Colon (tissue), 2 donors: ENCODE measurements around the gene ABCC1.

Source experiments
- FAIRE-seq: peaks from 2 replicates; lab custom pipeline; 2012; peaks lifted over from hg19 to GRCh38; lab: Jason Lieb, UNC
- donor health status: control.
- donor health status: control.

ABCC1 gene

GRCh38 chr16:16048904-16049582 is 99.6 kb downstream of the ABCC1 start:
- no peak for FAIRE-seq

GRCh38 chr16:16050106-16050505 is 100.7 kb downstream of the ABCC1 start:
- no peak for FAIRE-seq

- no peak for FAIRE-seq
These were observed 101.7 kb downstream of the ABCC1 start for GRCh38 chr16:16051132-16051531.

- no peak for FAIRE-seq
These were observed 103.5 kb downstream of the ABCC1 start for GRCh38 chr16:16052916-16053315.

GRCh38 chr16:16057102-16057501 is 107.7 kb downstream of the ABCC1 start:
- FAIRE-seq, result no peak

GRCh38 chr16:16059160-16059559 is 109.7 kb downstream of the ABCC1 start:
- no peak for FAIRE-seq

- FAIRE-seq, result no peak
These were observed 110.6 kb downstream of the ABCC1 start for GRCh38 chr16:16059895-16060590.

- no peak for FAIRE-seq
These were observed 112.9 kb downstream of the ABCC1 start for GRCh38 chr16:16062023-16062937.

GRCh38 chr16:16063683-16064082 is 114.3 kb downstream of the ABCC1 start:
- no peak for FAIRE-seq

GRCh38 chr16:16064874-16065384 is 115.5 kb downstream of the ABCC1 start:
- FAIRE-seq, result no peak

- FAIRE-seq, result no peak
These were observed 117.7 kb downstream of the ABCC1 start for GRCh38 chr16:16067127-16067526.

- no peak for FAIRE-seq
These were observed 122.3 kb downstream of the ABCC1 start for GRCh38 chr16:16071631-16072244.

GRCh38 chr16:16073001-16073545 is 123.7 kb downstream of the ABCC1 start:
- no peak for FAIRE-seq

GRCh38 chr16:16073891-16074881 is 124.8 kb downstream of the ABCC1 start:
- FAIRE-seq, result no peak

- FAIRE-seq, result no peak
These were observed 126.3 kb downstream of the ABCC1 start for GRCh38 chr16:16075488-16076422.

GRCh38 chr16:16076423-16076813 is 127.0 kb downstream of the ABCC1 start:
- FAIRE-seq, result no peak

- no peak for FAIRE-seq
These were observed 131.1 kb downstream of the ABCC1 start for GRCh38 chr16:16080465-16081065.

GRCh38 chr16:16081141-16081540 is 131.7 kb downstream of the ABCC1 start:
- FAIRE-seq, result no peak

- FAIRE-seq, result no peak
These were observed 132.8 kb downstream of the ABCC1 start for GRCh38 chr16:16082255-16082654.
